Measurements from ENCODE around the gene ARHGEF2.
A peak's percentile ranks its signal among the peaks of the same experiment; 100 is the strongest.

The ARHGEF2 gene

DNA sequence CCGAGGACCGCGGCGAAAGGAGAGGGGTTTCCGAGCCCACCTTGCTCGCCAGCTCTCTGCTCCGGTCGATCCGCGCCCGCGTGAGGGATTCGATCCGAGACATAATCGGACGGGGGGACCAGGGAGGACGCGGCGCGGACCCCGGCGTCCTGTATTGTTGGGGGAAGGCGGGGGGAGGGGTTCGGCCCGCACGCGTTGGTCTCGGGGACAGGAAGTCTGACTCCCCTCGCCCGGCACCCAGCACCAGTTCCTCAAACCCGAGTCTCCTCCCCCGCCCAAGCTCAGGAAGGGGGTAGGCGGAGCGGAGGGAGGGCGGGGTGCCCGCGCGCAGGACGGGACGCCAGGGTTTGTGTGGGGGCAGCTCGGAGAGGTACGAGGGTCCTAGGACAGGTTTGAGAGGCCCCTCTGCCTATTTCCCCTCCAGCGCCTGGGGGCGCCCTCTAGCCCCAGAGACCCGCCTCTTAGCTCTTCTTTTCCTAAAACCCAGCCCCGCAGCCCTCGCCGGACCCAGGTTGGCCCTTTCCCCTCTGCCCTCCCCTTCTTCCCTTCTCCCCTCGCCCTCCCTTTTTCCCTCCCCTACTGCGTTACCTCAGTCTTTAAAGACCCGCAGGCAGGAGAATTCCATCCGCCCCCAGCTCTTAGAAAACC is at the start of gene ARHGEF2:
ARHGEF2 (minus strand) TSS at position 223 of the 648 bp plus-strand sequence; CDS start at position 103, 120 bp downstream.
- peak; percentile 85 to 89 for DNase-seq

DNA sequence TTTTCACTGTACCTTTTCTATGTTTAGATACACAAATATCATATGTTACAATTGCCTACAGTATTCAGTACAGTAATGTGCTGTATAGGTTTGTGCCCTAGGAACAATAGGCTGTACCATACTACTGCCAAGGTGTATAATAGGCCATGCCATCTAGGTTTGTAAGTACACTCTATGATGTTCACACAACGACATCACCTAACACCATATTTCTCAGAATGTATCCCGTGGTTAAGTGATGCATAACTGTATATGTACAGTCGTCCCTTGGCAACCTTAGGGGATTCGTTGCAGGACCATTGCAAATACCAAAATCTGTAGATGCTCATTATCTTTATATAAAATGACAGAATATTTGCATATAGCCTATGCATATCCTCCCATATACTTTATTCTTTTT is 48.2 kb upstream of the ARHGEF2 start:
- no peak for DNase-seq

DNA sequence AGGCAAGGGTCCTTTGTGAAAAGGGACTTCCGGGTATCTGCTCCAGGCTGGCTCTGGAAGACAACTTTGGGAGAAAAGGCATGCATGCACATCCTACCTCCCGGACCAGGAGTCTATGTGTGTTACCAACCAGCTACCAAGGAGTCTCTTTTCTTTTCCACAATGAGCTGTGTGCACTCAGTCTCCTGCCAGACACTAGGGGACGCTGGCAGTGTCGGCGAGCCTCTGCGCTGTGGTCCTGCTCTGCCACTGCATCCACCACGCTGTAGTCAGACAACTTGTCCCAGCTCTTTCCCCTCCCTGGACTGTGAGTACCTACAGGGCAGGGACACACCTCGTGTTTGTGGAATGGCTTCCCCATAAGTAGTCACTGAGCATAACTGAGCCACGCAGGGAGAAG is 47.5 kb upstream of the ARHGEF2 start:
- DNase-seq = peak; percentile 21 to 44

DNA sequence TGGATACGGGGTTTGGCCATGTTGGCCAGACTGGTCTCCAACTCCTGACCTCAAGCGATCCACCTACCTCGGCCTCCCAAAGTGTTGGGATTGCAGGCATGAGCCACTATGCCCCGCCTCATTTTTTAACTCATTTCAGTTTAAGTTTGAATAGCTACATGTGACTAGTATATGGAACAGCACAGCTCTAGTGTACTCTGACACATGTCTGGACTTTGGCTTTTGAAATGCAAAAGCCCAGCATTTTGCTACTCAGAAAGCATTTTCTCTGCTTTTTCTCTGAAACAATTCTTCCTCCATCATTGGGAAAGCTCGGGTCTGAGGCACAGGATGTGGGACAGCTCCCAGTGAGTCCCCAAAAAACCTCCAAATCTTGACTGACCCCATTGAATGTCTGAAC is 46.5 kb upstream of the ARHGEF2 start:
- no peak for DNase-seq

GRCh38 chr1:156021954-156022353 is 43.6 kb upstream of the ARHGEF2 start:
- DNase-seq = no peak

DNA sequence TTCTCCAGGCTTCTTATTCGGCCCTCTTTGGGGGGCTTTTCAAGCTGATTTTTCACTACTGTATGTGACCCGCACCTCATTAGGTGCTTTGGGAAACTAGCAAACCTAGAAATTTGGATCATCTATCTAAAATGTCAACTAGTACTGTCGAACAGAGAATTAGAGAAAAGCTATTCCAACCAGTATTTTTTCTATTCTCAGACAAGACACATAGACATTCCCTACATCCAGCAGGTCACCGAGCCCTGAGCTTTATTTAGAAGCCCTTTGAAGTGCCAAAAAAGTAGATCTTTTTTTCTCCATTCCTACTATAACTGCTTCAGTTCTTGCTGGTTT is 42.7 kb upstream of the ARHGEF2 start:
- DNase-seq = no peak

DNA sequence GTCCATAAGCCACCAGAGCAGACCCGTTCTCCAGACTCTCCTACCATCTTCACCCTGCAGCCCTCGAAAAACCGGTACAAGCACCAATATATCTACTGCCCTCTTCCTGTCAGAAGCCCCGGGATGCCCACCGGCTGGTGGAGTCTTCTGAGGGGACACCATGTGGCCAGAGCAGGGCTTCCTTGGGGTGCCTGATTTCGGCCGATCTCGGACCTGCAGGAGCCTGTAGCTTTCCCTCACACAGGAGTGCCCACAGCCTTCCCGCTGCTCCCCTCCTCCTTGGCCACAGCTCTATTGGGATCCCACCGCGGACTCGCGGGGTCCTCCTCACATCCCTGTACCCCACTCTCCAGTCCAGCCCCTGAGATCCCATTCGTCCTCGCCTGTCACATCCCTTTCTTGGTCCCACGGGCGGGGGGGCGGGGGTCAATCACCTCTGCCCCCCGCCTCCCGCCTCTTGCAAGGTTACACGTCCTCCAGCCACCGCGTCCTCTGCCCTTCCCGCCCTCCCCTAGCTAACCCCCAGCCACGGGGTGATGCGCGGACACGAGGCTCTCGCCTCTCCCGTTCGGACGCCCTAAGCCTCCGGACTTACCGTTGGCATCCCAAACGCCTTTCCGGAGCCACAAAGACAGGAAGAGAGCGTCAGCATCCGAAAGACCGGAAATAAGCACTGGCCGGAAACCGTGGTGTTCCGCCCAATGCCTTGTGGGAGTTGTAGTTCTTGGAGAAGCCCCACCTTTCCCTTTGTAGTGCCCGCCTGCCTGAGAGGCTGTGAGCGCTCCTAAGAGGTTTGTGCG is 42.1 kb upstream of the ARHGEF2 start, which contains the start of gene SSR2:
SSR2 (minus strand) TSS at position 659 of the 800 bp plus-strand sequence. CDS start 784 bp downstream, outside the sequence.
- DNase-seq = peak; percentile 80 to 87

DNA sequence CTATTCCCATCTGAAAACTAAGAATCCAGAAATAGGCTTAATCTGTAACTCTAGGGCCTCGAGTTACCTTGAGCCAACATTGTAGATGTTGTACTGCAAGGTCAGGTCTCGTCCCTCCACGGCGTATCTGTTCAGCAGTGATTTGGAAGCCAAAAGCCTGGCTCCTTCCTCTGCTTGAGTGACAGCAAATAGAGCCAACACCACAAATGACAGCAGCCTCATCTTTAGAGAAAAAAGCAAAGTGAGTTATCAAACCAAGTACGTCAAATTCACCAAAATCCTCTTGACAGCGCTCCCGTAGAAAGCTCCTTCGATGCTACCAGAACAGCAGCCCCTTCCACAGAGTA is 41.6 kb upstream of the ARHGEF2 start:
- no peak for DNase-seq

GRCh38 chr1:156014829-156015228 is 36.5 kb upstream of the ARHGEF2 start:
- DNase-seq = no peak

GRCh38 chr1:156012051-156012817 is 33.9 kb upstream of the ARHGEF2 start:
- no peak for DNase-seq

DNA sequence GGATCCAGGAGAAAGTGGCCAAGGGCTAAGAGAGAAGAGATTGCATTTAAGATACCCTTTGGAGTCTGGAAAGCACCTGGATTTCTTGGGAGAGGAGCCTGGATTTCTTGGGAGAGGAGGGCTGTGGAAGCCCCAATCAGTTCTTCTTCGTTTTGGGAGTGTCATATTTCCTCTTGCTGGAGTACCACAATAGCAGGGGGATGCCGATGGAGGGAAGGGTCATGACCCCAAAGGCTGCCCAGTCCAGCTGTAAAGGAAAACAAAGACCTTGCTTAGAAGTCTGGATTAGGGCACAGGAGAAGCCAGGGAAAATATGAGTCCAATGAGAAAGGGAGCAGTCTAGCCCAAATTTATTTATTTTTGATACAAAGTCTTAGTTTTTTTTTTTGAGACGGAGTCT is 31.1 kb upstream of the ARHGEF2 start:
- DNase-seq = no peak

DNA sequence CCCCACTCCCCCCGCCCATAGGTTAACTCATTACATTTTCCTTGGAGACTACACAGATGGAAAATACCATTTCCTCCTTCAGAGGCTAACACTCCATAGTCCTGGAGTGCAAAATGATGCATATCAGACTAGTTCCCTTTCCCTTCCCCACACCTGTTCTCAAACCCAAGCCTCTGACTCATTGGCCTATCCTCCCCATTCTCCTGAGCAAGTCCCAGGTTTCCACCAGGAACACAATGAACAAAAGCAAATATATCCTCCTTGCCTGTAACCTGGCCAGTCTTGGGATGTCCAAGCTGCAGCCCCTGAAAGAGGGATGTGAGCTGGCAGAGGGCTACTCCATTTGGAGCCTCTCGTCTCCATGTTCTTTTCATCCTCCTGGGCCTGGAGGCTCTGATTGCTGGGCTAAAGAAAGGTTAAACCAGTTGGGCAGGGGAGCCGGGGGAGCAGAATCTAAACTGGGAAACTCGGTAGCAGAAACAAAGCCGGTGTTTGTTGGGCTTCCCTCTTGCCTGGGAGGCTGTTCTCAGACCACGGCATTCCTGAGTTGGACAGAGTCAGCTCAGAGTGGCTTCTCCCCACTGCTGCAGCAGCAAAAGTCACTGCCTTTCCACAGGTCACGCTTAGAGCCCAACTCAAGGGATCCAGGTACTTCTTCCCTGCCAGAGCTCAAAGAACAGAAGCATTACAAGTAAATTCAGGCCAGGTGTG is 28.5 kb upstream of the ARHGEF2 start:
- no peak for DNase-seq

GRCh38 chr1:156004843-156005584 is 26.7 kb upstream of the ARHGEF2 start:
- DNase-seq = peak in 1 of 2 experiments; percentile 31

DNA sequence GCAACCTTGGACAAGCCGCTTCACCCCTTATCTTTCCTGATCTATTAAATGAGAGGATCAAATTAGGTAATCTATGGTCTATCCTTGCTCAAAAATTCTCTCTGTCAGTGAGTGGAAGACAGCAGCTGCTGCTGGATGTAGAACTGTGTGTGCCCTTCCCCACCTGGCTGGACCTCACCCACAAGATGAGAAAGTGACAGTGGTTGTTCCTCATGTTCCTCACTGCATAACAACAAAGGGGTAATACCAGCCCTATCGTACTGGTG is 25.5 kb upstream of the ARHGEF2 start:
- DNase-seq = no peak

DNA sequence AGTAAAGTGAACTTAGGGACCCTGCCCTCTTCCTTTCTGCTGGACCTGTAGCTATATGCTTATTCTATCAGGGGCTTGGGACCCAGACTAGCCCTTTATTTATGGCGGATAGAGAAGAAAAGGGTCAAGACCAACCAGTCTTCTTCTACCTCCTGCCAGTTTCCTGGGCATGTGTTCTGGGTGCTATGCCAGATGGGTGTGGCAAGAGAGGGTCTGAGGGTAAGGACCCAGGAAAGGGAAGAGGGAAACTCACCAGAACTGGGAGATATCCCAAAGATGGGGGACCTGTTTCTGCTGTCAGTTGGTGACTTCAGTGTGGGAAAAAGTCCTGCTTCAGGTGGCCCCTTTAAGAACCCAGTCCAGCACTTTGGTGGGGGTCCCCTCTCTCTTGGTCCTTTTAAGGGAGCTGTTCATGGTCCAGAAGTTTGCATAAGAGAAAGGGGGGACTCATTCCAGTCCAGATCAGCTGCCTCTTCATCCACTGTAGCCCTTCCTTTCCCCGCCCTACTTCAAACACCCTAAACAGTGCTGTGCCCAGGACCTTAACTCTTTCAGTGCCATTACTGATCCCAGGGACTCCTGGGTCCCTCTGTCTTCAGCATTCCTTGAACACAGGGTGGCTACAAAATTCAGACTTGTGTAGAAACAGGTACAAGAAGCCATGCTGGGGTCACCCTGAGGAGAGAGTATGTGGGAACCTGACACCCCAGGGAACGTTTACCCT is 24.0 kb upstream of the ARHGEF2 start:
- DNase-seq = no peak

DNA sequence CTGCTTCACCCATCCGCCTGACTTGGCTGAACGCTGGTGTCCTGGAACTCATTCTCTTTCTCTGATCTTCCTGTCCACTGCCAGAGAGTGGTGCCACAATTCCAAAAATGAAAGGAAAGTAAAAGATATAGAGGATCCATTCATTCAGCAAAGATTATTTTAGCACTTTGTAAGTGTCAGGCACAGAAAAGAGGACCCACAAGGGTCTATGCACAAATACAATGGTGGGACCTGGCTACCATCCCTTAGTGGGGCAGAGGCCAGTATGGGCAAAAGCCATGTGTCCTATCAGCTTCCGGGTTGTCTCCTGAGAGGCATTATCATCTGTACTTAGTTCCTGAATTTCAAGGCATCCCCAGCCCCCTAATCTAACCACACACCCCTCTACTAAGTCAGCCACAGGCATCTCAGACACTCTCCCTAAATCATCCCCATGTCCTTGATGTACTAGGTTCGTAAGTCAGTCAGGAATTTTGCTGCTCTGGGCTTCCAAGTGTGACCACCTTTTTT is 23.4 kb upstream of the ARHGEF2 start:
- no peak for DNase-seq

GRCh38 chr1:156001021-156001661 is 22.8 kb upstream of the ARHGEF2 start:
- DNase-seq = no peak

GRCh38 chr1:155999964-156000363 is 21.6 kb upstream of the ARHGEF2 start:
- no peak for DNase-seq

- no peak for DNase-seq
Measured at GRCh38 chr1:155996166-155996565, 17.8 kb upstream of the ARHGEF2 start.

DNA sequence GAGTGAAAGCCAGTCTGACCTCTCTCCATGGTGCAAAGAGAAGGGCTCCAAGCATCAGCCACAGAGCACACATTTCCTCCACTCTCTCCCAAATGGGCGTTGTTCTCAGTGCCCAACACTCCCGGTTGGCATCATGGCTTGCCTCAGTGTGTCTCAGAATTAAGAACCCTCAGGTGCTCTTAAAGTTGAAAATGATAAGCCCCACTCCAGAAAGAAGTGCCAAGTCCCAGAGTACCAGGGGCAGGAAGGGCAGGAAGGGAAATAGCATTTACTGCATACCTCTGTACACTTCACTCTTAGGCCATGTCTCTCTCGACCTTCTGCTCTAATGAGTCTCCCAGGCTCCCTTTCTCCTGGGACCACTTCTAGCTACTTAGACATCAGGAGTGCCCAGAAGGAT is 15.2 kb upstream of the ARHGEF2 start:
- no peak for DNase-seq

All from activated CD4-positive, alpha-beta T cell treated with anti-CD3 and anti-CD28 coated beads, Interleukin-2, amount 50 U/mL, for 48 hours (primary cell).